VCaP (cell line): ENCODE data around the gene SHC4.

Source experiments
- H3K27ac ChIP-seq: fragments of 450-650 bp; 2 replicates; pipeline ENCODE4 v1.5.1; 2017
- TF ChIP-seq, protein P1 (sequence below): fragments of 450-650 bp; conservative IDR thresholded peaks from 2 replicates; pipeline ENCODE4 v1.5.1; 2017; ENCODE audit warnings: mild to moderate bottlenecking, moderate library complexity

The SHC4 gene

DNA sequence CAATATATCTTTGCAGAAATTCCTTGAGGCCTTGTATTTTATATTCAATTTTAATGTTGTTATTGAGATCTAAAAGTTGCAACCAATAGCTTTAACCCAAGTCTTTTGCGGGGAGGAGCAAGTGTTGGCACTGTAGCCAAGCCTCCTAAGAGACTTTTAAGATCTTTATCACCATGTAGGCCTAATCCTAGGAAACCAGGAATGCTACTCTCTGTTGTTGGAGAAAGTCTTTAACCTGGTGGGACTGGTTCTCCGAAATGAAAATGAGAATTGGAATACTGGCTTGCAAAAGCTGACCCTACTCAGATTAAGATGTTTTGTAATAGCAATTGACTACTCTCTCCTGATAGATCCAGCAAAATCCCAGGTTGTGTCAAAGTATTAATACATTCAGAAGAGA lies 25.8 kb downstream of the SHC4 start:
- no peak overlapping the region for H3K27ac ChIP-seq
- TF ChIP-seq, protein P1, sequence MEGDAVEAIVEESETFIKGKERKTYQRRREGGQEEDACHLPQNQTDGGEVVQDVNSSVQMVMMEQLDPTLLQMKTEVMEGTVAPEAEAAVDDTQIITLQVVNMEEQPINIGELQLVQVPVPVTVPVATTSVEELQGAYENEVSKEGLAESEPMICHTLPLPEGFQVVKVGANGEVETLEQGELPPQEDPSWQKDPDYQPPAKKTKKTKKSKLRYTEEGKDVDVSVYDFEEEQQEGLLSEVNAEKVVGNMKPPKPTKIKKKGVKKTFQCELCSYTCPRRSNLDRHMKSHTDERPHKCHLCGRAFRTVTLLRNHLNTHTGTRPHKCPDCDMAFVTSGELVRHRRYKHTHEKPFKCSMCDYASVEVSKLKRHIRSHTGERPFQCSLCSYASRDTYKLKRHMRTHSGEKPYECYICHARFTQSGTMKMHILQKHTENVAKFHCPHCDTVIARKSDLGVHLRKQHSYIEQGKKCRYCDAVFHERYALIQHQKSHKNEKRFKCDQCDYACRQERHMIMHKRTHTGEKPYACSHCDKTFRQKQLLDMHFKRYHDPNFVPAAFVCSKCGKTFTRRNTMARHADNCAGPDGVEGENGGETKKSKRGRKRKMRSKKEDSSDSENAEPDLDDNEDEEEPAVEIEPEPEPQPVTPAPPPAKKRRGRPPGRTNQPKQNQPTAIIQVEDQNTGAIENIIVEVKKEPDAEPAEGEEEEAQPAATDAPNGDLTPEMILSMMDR = no peak

DNA sequence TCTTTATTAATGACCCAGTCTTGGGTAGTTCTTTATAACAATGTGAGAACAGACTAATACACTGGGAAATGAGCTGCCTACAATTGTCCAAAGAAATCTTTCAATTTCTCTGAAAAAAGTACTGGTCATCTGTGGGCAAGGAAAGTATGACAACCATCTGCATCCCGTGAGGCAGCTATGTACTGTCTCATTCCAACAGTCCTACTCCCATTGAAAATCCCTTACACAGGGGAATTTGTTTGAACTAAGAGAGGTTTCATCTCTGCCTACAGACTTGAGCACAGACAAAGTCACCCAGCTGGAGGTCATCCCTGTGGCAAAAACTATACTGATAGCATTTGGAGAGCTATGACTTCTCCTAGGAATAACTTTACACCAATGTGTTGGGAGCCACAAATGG lies 27.1 kb downstream of the SHC4 start:
- H3K27ac ChIP-seq = no peak overlapping the region

DNA sequence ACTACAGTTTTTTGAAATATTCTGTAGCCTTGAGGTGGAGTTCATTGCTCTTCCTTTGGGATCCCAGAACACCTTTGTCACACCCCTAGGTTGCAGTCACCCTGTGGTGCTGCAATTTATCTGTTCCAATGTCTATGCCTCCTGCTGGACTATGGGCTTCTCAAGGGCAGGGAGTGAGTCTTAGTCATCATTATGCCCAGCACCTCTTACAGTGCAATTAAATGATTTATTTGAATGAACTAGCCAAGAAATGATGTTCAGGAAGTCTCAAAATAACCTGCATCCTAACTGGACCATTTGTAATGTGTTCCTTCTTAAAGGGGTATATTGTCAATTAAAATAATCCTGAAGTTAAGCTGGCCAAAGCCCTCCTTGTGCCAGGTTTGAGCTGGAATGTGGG lies 28.5 kb downstream of the SHC4 start:
- no peak overlapping the region for H3K27ac ChIP-seq
- TF ChIP-seq, protein P1 = no peak

More for the DNA sequence above, 27.1 kb downstream of the SHC4 start:
- TF ChIP-seq, protein P1 = no peak

DNA sequence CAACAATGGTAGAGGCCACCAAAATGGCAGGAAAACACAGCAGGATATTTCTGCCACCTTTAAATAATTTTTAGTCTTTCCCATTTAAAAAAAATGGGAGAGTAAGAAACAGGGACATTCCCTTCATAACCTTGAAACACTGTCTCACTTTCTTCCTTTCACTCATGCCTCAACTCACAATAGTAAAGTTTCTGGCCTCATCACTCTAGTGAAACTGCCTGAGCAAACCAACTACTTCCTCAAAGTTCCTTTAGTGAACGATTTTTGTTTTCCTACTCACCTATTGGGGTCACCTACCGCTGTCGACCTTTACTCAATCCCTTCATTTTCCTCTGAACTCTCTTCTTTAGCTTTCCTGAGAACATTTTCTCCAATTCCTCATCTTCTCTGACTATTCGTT lies 33.0 kb downstream of the SHC4 start:
- no peak overlapping the region for H3K27ac ChIP-seq
- TF ChIP-seq, protein P1 = no peak

DNA sequence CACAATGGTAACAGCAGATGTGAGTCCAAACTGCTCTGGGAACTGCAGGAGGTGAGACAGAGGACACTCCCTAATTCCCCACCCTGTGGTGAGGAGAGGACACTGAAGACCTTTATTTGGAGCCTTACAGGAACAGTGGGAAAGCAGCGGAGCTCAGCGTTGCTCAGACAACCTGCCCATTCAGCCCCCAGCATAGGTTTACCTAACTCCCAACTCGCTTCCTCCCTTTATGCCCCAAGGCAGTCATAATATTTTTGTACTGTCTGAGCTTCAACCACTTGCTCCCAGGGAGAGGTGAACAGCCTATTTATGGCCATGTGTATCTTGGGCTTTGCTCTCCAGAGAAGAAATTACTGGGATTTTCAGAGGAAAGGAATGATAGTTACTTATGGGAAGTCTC lies 34.1 kb downstream of the SHC4 start:
- no peak overlapping the region for H3K27ac ChIP-seq
- TF ChIP-seq, protein P1 = no peak

DNA sequence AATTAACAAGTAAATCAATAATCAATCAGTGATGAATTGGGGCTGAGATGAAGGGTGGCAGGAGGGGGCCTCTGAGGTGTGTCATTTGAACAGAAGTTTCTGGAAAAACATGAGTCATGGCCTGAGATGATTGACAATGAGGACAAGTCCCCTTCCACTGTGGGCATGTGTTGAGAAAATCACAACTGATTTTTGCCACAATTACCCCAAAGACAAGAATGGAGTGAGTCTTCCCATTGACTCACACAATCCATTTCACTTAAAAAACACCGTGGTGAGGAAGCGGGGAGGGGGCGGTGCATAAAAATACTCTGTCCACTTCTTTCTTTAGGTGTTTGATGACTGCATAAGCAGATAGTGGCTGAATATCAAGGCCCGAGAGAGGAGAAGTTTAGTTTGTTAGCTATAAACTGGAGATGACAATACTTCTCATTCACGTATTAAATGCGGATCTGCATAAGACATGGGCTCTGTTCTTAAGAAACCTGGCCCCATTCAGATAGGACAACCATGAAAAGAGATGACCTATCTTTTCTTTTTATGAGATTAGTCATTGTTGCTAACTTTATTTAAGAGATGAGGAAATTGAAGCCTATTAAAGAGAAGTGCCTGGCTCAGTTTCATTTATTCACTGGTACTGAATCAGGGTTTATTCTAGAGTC lies 34.7 kb downstream of the SHC4 start:
- no peak overlapping the region for H3K27ac ChIP-seq
- TF ChIP-seq, protein P1 = no peak

DNA sequence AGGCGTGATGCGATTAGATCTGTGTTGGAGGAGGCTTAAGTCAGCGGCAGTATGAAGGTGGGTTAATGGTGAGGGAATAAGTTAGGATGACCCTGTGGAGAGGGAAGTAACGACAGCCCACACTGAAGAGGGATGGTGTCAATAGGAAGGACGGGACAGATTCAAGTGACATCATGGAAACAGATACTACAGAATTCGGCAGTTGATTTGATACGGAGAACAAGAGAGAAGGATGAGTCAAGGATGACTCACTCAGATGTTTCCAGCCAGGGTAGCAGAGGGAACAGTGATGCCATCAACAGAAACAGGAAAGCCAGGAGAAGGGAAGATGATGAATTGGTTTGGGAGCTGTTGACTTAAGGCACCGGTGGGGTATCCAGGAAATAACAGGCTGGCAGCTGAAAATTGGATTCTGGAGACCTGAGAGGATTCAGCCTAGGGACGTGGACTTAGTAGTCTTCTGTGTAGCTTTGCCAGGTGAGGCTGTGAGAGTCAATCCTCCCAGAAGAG lies 38.0 kb downstream of the SHC4 start:
- TF ChIP-seq, protein P1 = no peak
- no peak overlapping the region for H3K27ac ChIP-seq
